HepG2 (cell line): ENCODE data around the gene KCNQ5. TPM values are rescaled to one million over a fixed set of nuclear protein-coding genes. Genes with fewer than 3 reads are reported as not detected.

Experiments
- ATAC-seq: fragments of 200-7000 bp; cut with Tn5 transposase; 3 replicates; pipeline ENCODE4 v1.9.1; 2020; ENCODE audit warnings: mild to moderate bottlenecking, moderate library complexity
- BruUV-seq: library from RNA; stranded (reverse); fragments of 400-500 nt; replicated peaks from 2 replicates; lab custom pipeline; 2021; lab: Mats Ljungman, UMichigan
- CTCF ChIA-PET: fragments of 300-600 bp; formaldehyde crosslinking; extraction: SDS; loops from one replicate; lab custom pipeline; 2021; ENCODE audit warnings: low total read pairs, inconsistent platforms, low intra/inter-chr PET ratio; lab: Yijun Ruan, JAX
- POLR2A ChIA-PET: fragments of 350-600 bp; sonication (Branson Sonifier 250); formaldehyde crosslinking; loops from one replicate; lab custom pipeline; 2020; ENCODE audit warnings: antibody characterized with exemption, inconsistent platforms; lab: Yijun Ruan, JAX
- DNase-seq: peaks from one replicate; pipeline ENCODE4 v3.0.0-alpha.2; 2015; ENCODE audit warnings: low spot score
- FAIRE-seq: peaks from 3 replicates; lab custom pipeline; 2011; peaks lifted over from hg19 to GRCh38; lab: Jason Lieb, UNC
- H2AFZ ChIP-seq: one replicate; pipeline ENCODE4 v1.6.1; 2011; ENCODE audit warnings: low read length, inconsistent platforms
- H3K27ac ChIP-seq: fragments of 300-600 bp; 3 replicates; pipeline ENCODE4 v1.8.0; 2011; ENCODE audit warnings: mixed run types, mild to moderate bottlenecking, mixed read lengths, low read length, inconsistent platforms; ENCODE audit not compliant: insufficient read depth; ENCODE audit errors: extremely low read length
- H3K27me3 ChIP-seq, 2 experiments: fragments of 200-600 bp in 1 of 2; 2 replicates in 1 of 2; 3 replicates in 1 of 2; pipeline versions ENCODE4 v1.6.0 to v1.8.0; 2011; ENCODE audit warnings: low read length in 2 of 2, mild to moderate bottlenecking in 2 of 2, moderate library complexity in 2 of 2, inconsistent platforms in 1 of 2; ENCODE audit not compliant: insufficient read depth in 2 of 2, control insufficient read depth in 1 of 2
- H3K36me3 ChIP-seq, 2 experiments: fragments of 200-600 bp in 1 of 2; replicated peaks in 1 of 2; 2 replicates in 1 of 2; 3 replicates in 1 of 2; pipeline versions ENCODE4 v1.5.1 to v1.8.0; 2011; ENCODE audit warnings: low read length in 2 of 2, inconsistent platforms in 1 of 2; ENCODE audit not compliant: insufficient read depth in 2 of 2, control insufficient read depth in 1 of 2
- H3K4me1 ChIP-seq: 2 replicates; pipeline ENCODE4 v1.5.1; 2012; ENCODE audit warnings: low read length, inconsistent platforms; ENCODE audit not compliant: insufficient read depth
- H3K4me2 ChIP-seq: 2 replicates; pipeline ENCODE4 v1.6.0; 2011; ENCODE audit warnings: low read depth, low read length, inconsistent platforms
- H3K4me3 ChIP-seq, 3 experiments: fragments of 200-600 bp in 1 of 3; sonication (generic), shearing (Covaris generic) in 1 of 3; replicated peaks in 1 of 3; 2 replicates each; pipeline ENCODE4 v1.5.1; 2011 to 2016; ENCODE audit warnings: low read length in 3 of 3, inconsistent platforms in 2 of 3, low read depth in 2 of 3, mild to moderate bottlenecking in 2 of 3, control low read depth in 1 of 3, mixed read lengths in 1 of 3; ENCODE audit not compliant: insufficient read depth in 1 of 3
- H3K79me2 ChIP-seq: one replicate; pipeline ENCODE4 v1.6.1; 2011; ENCODE audit warnings: low read length, inconsistent platforms; ENCODE audit not compliant: insufficient read depth
- H3K9ac ChIP-seq: 2 replicates; pipeline ENCODE4 v1.6.0; 2011; ENCODE audit warnings: mild to moderate bottlenecking, low read depth, low read length, inconsistent platforms; ENCODE audit not compliant: insufficient read depth
- H3K9me3 ChIP-seq: 2 replicates; pipeline ENCODE4 v1.5.1; 2012; ENCODE audit warnings: mild to moderate bottlenecking, low read length
- H4K20me1 ChIP-seq: 2 replicates; pipeline ENCODE4 v1.6.0; 2011; ENCODE audit warnings: inconsistent platforms, mild to moderate bottlenecking, low read length, moderate library complexity; ENCODE audit not compliant: insufficient read depth
- AHDC1 ChIP-seq: sonication (generic); formaldehyde crosslinking; IDR thresholded peaks from 2 replicates; pipeline ENCODE4 v1.5.1; 2020; ENCODE audit warnings: mild to moderate bottlenecking, missing genetic modification reagents, borderline replicate concordance
- DDIT3 ChIP-seq: sonication (generic); formaldehyde crosslinking; IDR thresholded peaks from 2 replicates; pipeline ENCODE4 v1.4.0; 2020; ENCODE audit warnings: mild to moderate bottlenecking, missing genetic modification reagents
- FOXO4 ChIP-seq: sonication (generic); formaldehyde crosslinking; conservative IDR thresholded peaks from 2 replicates; pipeline ENCODE4 v1.8.1; 2023; ENCODE audit warnings: missing genetic modification reagents
- GZF1 ChIP-seq: sonication (generic); formaldehyde crosslinking; IDR thresholded peaks from 2 replicates; pipeline ENCODE4 v1.5.1; 2020; ENCODE audit warnings: mild to moderate bottlenecking, missing genetic modification reagents
- SIN3B ChIP-seq: fragments of 150-350 bp; IDR thresholded peaks from 2 replicates; pipeline ENCODE4 v1.6.1; 2014; ENCODE audit warnings: low read length
- SKIL ChIP-seq: sonication (generic); formaldehyde crosslinking; IDR thresholded peaks from 2 replicates; pipeline ENCODE4 v1.8.0; 2022; ENCODE audit warnings: missing genetic modification reagents, mild to moderate bottlenecking, moderate library complexity, borderline replicate concordance
- SOX6 ChIP-seq, 2 experiments: fragments of 450-650 bp in 1 of 2; sonication (generic) in 1 of 2; formaldehyde crosslinking in 1 of 2; IDR thresholded peaks; 2 replicates each; pipeline versions ENCODE4 v1.4.0 to v1.6.1; 2017 to 2020; ENCODE audit warnings: antibody characterized with exemption in 1 of 2, mild to moderate bottlenecking in 1 of 2, missing genetic modification reagents in 1 of 2
- SSRP1 ChIP-seq: IDR thresholded peaks from 2 replicates; pipeline ENCODE4 v1.6.1; 2016; ENCODE audit warnings: control low read depth
- STAT5B ChIP-seq: sonication (generic); formaldehyde crosslinking; IDR thresholded peaks from 2 replicates; pipeline ENCODE4 v1.4.0; 2020; ENCODE audit warnings: missing genetic modification reagents
- ZMYM2 ChIP-seq: sonication (generic); formaldehyde crosslinking; IDR thresholded peaks from 2 replicates; pipeline ENCODE4 v1.8.0; 2022; ENCODE audit warnings: mild to moderate bottlenecking, missing genetic modification reagents
- ZMYM4 ChIP-seq: sonication (generic); formaldehyde crosslinking; IDR thresholded peaks from 2 replicates; pipeline ENCODE4 v1.8.1; 2023; ENCODE audit warnings: mild to moderate bottlenecking, missing genetic modification reagents
- ZNF101 ChIP-seq: sonication (generic); formaldehyde crosslinking; IDR thresholded peaks from 2 replicates; pipeline ENCODE4 v1.4.0; 2020; ENCODE audit warnings: mild to moderate bottlenecking, low read depth, missing genetic modification reagents, borderline replicate concordance
- ZNF136 ChIP-seq: sonication (generic); formaldehyde crosslinking; IDR thresholded peaks from 2 replicates; pipeline ENCODE4 v1.8.1; 2022; ENCODE audit warnings: low read depth, mild to moderate bottlenecking, moderate library complexity, missing genetic modification reagents
- WGBS: methylation state at CpG from one replicate; pipeline ENCODE4 v1.1.6; 2017; ENCODE audit warnings: low lambda C conversion rate; 5-methylcytosine and 5-hydroxymethylcytosine counted together
- in situ Hi-C: cut with HindIII; loops from 2 replicates; pipeline ENCODE4 v1.10.0; 2017; ENCODE audit warnings: low pct_unique_long_range_greater_than_20kb; ENCODE audit not compliant: extremely low pct_ligation_motif_present
- intact Hi-C: fragments of 100-400 bp; cut with micrococcal nuclease; formaldehyde crosslinking; loops from one replicate; pipeline ENCODE4 v1.10.0; 2022; ENCODE audit not compliant: unreplicated experiment
- polyA plus RNA-seq, 8 experiments: library from polyadenylated mRNA; depleted of rRNA in 3 of 8; stranded (reverse) in 7 of 8; unstranded in 1 of 8; fragments of >200 nt; fragmentation: Illumina TruSeq in 4 of 8; extraction: Trizol in 4 of 8; gene quantifications; 2 replicates each; pipeline versions ENCODE4 v1.2.1 to v1.2.3, GENCODE V29; 2011 to 2016; ENCODE audit warnings: low read depth in 4 of 8, missing spikeins in 1 of 8, mixed read lengths in 1 of 8; ENCODE audit not compliant: insufficient read depth in 1 of 8
- total RNA-seq, 5 experiments: library from RNA; depleted of rRNA; stranded (reverse); fragments of >200 nt; fragmentation: Illumina TruSeq; extraction: Trizol; gene quantifications; 2 replicates each; pipeline ENCODE4 v1.2.3, GENCODE V29; 2016; ENCODE audit warnings: low read depth in 1 of 5

The KCNQ5 gene
- total and polyA plus RNA-seq, 2 of the 13 experiments (the other 11 are each of a cell fraction or from before 2014, with no cell fraction given) = 0.04 TPM; not detected in 1

GRCh38 chr6:72669324-72669723, 47.5 kb downstream of the KCNQ5 start (continued):
- no peak for TF ChIP-seq SKIL (CRISPR knock-in tag)
- TF ChIP-seq SIN3B = no peak
- TF ChIP-seq DDIT3 (CRISPR knock-in tag) = no peak

- Histone ChIP-seq H4K20me1 (no peaks in the 10 kb centered on the region), H3K4me3 (no peak overlapping the region), H3K27me3 (no peaks in the 10 kb centered on the region; a peak in 1 of 5 replicates), H3K9me3 (no peaks in the 10 kb centered on the region), H2AFZ (no peak overlapping the region), H3K4me2 (no peak overlapping the region), H3K9ac (no peak overlapping the region), H3K79me2 (no peaks in the 10 kb centered on the region), H3K27ac (no peak overlapping the region), H3K36me3 (no peaks in the 10 kb centered on the region), H3K4me1 (no peaks in the 10 kb centered on the region)
- ChIA-PET POLR2A (no interaction called here), CTCF (no interaction called here)
- in situ Hi-C loops = no loop called here
- no peak for FAIRE-seq
- no peak for ATAC-seq
- intact Hi-C loops = no loop called here
- BruUV-seq = no TSS peak
- DNase-seq = no peak
- 0% methylated on average over 1 of the region's 1 CpG for WGBS
- TF ChIP-seq SOX6 (IDR thresholded peaks at IDR 0.05) (no peak), SOX6 (CRISPR knock-in tag; IDR thresholded peaks at IDR 0.05) (no peak), FOXO4 (CRISPR knock-in tag) (no peak), SSRP1 (CRISPR knock-in tag) (no peak), AHDC1 (CRISPR knock-in tag) (no peak), ZMYM2 (no peak), GZF1 (no peak), ZNF101 (CRISPR knock-in tag) (no peak), ZMYM4 (CRISPR knock-in tag) (no peak), ZNF136 (CRISPR knock-in tag) (no peak), STAT5B (no peak)
These were observed 51.0 kb downstream of the KCNQ5 start for GRCh38 chr6:72672906-72673305.
